HPDE6-E6E7 (cell line): Measurements from ENCODE around the gene CPLX4.

ENCODE experiments used
- DNase-seq: peaks from one replicate; pipeline ENCODE4 v3.0.0; 2011; ENCODE audit warnings: missing footprints; ENCODE audit errors: extremely low spot score

The CPLX4 gene, protein sequence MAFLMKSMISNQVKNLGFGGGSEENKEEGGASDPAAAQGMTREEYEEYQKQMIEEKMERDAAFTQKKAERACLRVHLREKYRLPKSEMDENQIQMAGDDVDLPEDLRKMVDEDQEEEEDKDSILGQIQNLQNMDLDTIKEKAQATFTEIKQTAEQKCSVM

DNA sequence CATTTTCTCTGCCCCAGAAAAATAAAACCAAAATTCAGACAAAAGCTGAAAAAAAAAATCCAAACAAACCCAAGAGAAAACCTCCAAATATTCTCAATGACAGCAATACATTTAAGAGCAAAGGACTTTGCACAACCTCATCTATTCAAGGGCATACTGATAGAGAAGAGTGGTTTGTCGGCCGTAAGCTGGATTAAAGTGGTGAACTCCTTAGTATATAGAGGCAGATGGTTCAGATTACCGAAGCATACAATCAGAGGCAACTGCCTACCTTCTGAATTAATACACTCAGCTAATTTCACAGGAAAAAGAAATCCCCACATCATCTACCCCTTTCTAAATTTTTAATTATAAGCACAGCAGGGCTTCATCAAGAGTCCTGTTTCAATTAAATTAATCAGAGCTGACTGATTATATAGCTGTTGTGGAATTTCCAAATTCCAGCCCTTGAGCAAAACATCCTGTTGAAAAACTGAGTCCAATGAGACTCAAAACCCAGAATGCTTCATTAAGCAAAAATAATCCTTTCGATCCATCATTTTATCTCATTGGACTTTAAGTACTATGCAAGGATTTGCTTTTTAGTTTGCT is at the start of gene CPLX4:
CPLX4 (minus strand) TSS at position 190 of the 591 bp plus-strand sequence; CDS start at position 3, 187 bp downstream.
- no peak for DNase-seq

DNA sequence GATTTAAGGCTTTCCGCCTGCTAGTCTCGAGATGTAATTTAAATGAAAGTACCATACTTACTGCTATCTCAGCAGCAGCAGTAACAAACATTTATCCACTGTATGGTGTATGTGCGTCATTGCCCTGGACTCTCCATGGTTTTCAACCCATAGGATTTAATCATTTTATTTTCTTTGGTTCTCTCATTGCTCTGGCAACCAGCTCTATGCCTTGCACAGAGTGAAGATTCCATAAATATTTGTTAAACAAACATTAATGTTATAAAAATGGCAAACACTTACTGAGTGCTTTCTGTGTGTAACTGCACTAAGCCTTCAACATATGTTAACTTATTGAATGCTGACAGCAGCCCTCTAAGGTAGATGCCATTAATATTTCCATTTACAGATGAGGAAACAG is 41.9 kb upstream of the CPLX4 start:
- no peak for DNase-seq

DNA sequence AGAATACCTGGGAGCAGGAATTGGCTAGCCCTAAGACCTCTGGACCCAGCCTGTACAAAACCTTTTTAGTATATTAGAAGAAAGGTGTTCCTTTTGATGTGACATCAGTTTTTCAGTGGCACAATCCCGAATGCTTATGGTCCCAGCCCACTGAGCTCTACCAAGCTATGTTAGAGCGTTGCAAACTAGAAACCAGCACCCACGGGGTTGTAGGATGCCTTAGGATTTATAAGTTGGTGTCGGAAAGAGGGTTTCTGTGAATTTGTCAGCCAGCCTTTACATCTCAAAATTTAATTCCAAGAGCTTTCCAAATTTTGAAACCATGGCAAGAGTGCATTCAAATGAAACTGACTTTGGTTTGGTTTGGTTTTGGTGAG is 41.1 kb upstream of the CPLX4 start:
- peak; percentile 3 for DNase-seq

DNA sequence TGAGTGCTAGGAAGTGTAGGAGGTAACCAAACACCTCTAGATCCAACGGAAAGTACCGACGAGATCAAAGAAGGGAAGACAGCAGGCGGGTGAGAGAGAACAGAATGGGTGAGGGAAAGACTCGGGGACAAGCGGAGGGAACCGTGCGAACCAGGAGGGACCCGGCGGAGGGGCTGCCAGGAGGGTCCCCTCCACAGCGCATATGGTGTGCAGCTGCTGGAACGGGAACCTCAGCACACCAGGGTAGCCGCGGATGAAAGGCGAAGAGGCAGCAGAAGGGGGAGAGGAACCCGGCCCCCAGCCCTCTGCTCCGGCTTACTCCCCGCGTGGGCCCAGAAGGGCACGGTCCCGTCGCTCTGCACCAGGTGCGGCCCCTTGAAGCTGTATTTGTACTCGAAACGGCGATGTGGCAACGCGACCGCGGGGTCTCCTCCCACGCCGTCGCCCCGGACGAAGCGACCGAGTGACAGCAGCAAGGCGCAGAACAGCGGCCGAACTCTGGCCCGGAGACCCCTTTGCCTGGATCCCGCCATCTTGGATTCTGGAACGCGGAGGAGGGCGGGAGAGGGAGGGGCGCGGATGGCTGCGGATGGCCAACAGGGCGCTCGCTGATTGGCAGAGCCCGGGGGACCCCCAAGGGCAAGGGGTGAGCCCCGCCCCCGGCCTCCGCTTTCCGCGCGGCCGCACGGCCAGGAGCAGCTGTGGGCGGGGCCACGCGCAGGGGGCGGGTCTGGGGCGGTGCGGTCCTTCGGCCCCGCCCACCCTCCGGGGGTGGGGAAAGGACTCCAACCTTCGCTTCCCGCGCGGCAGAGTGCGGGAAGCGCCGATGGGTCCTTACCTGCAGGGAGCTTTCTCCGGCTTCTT is 40.5 kb upstream of the CPLX4 start, which contains the start of gene LMAN1:
LMAN1 (minus strand) TSS at position 554 of the 864 bp plus-strand sequence; CDS start at position 533, 21 bp downstream.
- peak; percentile 93 for DNase-seq

- no peak for DNase-seq
Observed at GRCh38 chr18:59358414-59358711, 39.9 kb upstream of the CPLX4 start.

GRCh38 chr18:59357928-59358327 is 39.5 kb upstream of the CPLX4 start:
- DNase-seq: peak; percentile 33

- DNase-seq: no peak
Observed at GRCh38 chr18:59354731-59355130, 36.3 kb upstream of the CPLX4 start.

- no peak for DNase-seq
Observed at GRCh38 chr18:59353079-59353680, 34.7 kb upstream of the CPLX4 start.

- DNase-seq: no peak
Observed at GRCh38 chr18:59352250-59352855, 33.9 kb upstream of the CPLX4 start.

DNA sequence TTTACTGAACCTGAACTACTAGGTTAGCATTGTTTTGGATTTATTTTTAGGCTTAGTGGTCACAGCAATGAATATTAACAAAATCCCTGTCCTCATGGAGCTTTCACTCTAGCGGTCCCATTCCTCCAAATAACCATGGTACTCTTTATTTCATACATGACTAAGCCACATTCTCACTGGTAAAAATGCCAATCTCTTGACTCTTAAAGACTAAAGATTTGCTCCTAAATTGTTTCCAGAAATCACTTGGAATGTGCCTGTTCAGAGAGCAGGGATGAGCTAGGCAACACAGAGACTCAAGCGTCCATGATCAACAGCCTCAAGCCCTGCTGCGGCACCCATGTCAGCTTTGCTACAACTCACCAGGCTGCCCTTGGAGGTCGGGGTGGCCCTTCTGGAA is 27.1 kb upstream of the CPLX4 start:
- no peak for DNase-seq

DNA sequence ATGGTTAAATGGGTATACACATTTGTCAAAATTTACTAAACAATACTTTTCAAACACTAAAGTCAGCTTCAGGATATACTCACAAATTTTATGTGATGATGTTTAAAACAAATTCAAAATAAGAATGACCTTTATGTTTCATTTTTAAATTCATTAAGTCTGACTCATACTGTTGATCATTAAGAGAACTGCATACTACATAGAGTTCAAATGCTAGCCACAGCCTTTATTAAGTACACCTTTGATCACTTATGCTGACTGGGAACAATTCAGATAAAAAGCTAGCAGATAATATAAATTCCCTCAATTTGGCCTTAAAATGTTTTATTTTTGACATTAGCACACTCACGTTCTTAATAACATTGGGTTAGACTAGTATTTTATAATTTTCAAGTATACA is 26.5 kb upstream of the CPLX4 start:
- DNase-seq: no peak

DNA sequence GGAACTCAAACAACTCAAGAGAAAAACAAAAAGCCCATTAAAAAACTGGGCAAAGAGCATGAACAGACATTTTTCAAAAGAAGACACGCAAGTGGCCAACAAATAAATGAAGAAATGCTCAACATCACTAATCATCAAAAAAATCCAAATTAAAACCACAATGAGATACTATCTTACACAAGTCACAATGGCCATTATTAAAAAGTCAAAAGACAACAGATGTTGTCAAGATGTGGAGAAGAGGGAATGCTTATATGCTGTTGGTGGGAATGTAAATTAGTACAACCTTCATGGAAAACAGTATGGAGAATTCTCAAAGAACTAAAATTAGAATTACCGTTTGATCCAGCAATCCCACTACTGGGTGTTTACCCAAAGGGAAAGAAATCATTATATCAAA is 25.5 kb upstream of the CPLX4 start:
- DNase-seq: no peak

GRCh38 chr18:59340817-59341216 is 22.4 kb upstream of the CPLX4 start:
- no peak for DNase-seq

GRCh38 chr18:59340312-59340711 is 21.9 kb upstream of the CPLX4 start:
- no peak for DNase-seq

GRCh38 chr18:59332986-59333385 is 14.5 kb upstream of the CPLX4 start:
- no peak for DNase-seq

GRCh38 chr18:59328683-59329082 is 10.2 kb upstream of the CPLX4 start:
- no peak for DNase-seq

DNA sequence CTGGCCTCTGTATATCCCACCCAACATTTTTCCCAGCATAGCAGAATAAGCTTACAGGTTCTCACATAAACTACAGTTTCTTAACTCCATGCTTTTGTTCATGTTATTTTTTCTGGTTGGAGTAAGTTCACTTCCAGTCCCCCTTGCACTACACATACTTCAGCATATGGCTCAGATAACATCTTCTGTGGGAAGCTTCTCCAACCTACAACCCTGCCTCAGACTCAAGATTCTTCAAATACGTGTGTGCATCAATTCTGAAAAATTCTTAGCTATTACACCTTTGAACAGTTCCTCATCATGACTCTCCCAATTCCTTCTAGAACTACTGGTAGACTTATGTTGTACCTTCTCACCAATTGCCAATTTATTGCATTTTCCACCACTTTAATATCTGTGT is 7.5 kb upstream of the CPLX4 start:
- DNase-seq: no peak

GRCh38 chr18:59324623-59324971 is 6.1 kb upstream of the CPLX4 start:
- DNase-seq: no peak

DNA sequence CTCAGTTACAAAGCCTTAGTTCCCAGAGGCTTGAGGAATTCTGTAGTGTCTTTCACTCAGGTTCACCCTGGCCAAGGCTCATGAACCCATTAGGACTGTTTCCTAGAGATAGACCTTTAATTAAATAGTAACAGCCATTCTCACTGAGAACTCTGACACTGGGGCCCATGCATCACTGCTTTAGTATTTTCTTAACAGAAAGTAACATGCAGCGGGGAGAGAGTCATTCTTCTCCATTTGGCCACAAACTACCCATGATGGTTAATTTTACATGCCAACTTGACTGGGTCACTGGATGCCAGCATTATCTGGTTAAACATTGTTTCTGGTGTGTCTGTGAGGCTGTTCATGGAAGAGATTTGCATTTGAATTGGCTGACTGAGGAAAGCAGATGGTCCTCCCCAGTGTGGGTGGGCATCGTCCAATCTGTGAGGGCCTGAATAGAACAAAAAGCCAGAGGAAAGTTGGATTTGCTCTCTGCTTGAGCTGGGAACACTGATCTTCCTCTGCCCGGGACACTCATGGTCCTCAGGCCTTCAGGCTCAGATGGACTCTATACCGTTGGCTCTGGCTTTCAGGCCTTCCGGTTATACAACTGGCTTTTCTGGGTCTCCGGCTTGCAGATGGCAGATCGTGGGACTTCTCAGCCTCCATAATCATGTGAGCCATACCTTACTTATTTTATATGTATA is 5.6 kb upstream of the CPLX4 start:
- DNase-seq: no peak

GRCh38 chr18:59311631-59312030 is 6.8 kb downstream of the CPLX4 start:
- no peak for DNase-seq

DNA sequence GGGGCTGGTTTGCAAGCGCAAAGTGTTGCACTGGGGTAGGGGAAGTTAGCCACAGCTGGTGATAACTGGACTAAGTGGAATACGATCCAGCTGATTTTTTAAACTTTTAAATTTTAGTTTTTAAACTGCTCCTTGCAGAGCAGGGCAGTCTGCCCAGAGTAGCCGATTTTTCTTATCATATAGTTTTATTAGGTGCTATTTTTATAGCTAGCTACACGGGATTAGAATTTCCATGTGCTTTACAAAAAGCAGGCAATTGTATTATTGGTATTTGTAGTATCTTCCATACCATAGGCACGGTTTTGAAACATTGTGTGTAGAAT is 9.6 kb downstream of the CPLX4 start:
- no peak for DNase-seq
